GM21381 (cell line): Measurements from ENCODE around the gene GRIN1.
"Not testable (repeated sequence)": the region's sequence is repeated elsewhere in the genome, so short reads cannot be mapped to it uniquely, and the experiment has no call there.

Experiments
- ATAC-seq: cut with Tn5 transposase; IDR thresholded peaks from one replicate; pipeline ENCODE4 v1.9.1; 2021; ENCODE audit warnings: mild to moderate bottlenecking, moderate library complexity; ENCODE audit not compliant: unreplicated experiment

The GRIN1 gene

GRCh38 chr9:137127301-137128157 lies 11.4 kb upstream of the GRIN1 start:
- no peak for ATAC-seq

GRCh38 chr9:137128158-137128861 lies 10.6 kb upstream of the GRIN1 start:
- ATAC-seq, result no peak

- ATAC-seq, result peak; percentile 13
These were observed 10.0 kb upstream of the GRIN1 start for GRCh38 chr9:137128862-137129455.

GRCh38 chr9:137129456-137130175 lies 9.3 kb upstream of the GRIN1 start:
- peak; percentile 84 for ATAC-seq

- peak; percentile 23 for ATAC-seq
These were observed 8.7 kb upstream of the GRIN1 start for GRCh38 chr9:137130176-137130755.

- no peak for ATAC-seq
These were observed 4.8 kb upstream of the GRIN1 start for GRCh38 chr9:137134191-137134590.

- ATAC-seq, result not testable (repeated sequence)
These were observed 3.8 kb upstream of the GRIN1 start for GRCh38 chr9:137135154-137135553.

- no peak for ATAC-seq
These were observed 2.6 kb upstream of the GRIN1 start for GRCh38 chr9:137136261-137136880.

GRCh38 chr9:137136881-137137607 lies 1.9 kb upstream of the GRIN1 start:
- ATAC-seq, result no peak

GRCh38 chr9:137138058-137138721 lies 764 bp upstream of the GRIN1 start:
- no peak for ATAC-seq

GRCh38 chr9:137139468-137140150 lies 655 bp downstream of the GRIN1 start:
- ATAC-seq, result no peak

- no peak for ATAC-seq
These were observed 1.4 kb downstream of the GRIN1 start for GRCh38 chr9:137140151-137141012.

- no peak for ATAC-seq
These were observed 2.3 kb downstream of the GRIN1 start for GRCh38 chr9:137141050-137141810.

- ATAC-seq, result no peak
These were observed 3.3 kb downstream of the GRIN1 start for GRCh38 chr9:137141976-137142936.

GRCh38 chr9:137143459-137143858 lies 4.5 kb downstream of the GRIN1 start:
- ATAC-seq, result no peak
